Stimulated activated CD8-positive, alpha-beta memory T cell treated with anti-CD3 and anti-CD28 coated beads, Interleukin-4, amount 100 ng/mL, for 48 hours (primary cell): ENCODE results near the gene PKHD1.

Source experiments
- DNase-seq: peaks from one replicate; pipeline ENCODE4 v3.0.0-alpha.2; 2020

Gene PKHD1

DNA sequence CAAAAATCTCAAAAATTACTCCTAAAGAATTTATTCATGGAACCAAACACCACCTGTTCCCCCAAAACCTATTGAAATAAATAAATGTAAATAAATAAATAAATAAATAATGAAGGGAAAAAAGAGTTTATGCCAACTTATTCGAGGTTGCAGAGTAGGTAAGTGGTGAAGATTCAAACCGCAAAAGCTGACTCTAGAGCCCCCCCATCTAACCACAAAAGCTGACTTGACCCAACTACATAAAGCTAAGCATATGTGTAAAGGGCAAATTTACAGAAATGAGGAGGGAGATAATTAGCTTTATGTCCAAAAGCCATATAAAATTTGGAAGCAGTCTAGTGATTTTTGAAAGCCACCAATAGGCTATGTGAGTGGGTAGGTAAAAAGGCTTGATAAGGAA, 486.9 kb downstream of the PKHD1 start:
- no peak for DNase-seq

DNA sequence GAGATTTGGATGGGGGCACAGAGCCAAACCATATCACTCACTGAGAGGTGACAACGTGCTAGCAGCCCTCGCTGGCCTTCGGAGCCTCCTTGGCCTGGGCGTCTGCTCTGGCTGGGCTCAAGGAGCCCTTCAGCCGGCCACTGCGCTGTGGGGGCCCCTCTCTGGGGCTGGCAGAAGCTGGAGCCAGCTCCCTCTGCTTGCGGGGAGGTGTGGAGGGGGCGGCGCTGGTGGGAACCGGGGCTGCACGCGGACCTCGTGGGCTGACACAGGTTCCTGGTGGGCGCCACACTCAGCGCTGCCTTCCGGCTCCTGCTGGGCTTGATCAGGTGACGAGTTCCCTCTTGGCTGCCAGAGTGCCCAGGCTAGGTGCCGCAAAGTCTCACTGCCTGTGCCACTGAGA, 489.2 kb downstream of the PKHD1 start:
- no peak for DNase-seq

- DNase-seq, result no peak
Observed at GRCh38 chr6:51594981-51595380, 492.4 kb downstream of the PKHD1 start.

DNA sequence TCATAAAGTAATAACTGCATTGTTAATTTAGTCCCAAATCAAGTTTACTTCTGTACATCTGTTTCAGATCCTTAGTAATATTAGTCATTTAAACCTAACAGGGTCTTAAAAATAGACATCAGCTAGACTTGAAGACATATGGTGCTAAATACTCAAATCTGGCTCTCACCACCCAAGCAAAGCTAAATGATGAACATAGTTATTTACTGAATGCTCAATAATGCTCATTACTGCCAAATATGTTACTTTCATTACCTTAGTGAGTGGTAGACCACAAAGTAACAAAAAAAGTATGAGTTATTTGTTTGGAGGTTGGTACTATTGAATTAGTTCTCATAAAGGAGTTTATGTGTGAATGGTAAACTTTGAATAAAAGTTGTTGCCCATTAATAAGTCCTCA, 502.1 kb downstream of the PKHD1 start:
- no peak for DNase-seq

DNA sequence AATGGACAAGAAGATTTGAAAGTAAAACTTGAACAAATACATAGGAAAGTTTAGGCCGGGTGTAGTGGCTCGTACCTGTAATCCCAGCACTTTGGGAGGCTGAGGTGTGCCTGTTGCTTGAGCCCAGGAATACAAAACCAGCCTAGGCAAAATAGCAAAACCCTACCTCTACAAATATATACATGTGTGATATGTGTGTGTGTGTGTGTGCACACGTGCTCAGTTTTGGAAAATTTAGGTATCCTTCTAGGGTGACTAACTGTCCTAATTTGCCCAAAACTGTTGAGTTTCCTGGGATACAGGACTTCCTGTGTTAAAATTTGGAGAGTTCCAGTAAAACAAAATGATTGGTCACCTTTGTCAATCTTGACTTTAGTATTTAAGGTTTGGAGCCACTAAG, 503.2 kb downstream of the PKHD1 start:
- DNase-seq, result no peak

DNA sequence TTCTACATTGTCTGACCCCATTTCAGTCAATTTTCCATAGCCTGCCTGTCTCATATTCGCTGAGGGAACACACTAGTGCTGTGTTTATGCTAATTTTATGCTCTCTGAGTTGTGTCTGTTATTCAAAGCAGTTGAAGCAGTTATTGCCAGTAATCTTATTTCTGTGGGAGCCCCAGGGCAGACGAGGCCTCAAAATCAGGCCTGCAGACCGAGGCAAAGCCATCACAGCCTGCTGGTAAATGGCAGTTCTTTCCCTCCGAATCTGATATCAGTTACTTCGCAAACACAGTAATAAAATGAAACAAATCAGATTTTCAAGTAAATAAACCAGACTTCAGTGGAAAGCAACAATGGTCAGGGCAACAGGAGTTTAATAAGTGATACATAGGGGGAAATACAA, 508.4 kb downstream of the PKHD1 start:
- DNase-seq, result no peak

GRCh38 chr6:51578362-51578761, 509.1 kb downstream of the PKHD1 start:
- DNase-seq, result no peak

DNA sequence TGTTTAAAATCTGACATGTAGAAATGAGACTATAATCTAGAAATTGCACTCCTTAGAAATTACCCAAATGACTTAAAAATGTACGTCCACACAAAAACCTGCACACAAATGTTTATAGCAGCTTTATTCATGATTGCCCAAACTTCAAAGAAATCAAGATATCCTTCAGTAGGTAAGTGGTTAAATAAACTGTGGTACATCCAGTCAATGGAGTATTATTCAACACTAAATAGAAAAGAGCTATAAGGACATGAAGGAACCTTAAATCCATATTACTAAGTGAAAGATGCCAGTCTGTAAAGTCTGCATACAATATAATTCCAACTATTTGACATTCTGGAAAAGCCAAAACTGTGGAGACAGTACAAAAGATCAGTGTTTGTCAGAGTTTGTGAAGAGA, 513.4 kb downstream of the PKHD1 start:
- no peak for DNase-seq

DNA sequence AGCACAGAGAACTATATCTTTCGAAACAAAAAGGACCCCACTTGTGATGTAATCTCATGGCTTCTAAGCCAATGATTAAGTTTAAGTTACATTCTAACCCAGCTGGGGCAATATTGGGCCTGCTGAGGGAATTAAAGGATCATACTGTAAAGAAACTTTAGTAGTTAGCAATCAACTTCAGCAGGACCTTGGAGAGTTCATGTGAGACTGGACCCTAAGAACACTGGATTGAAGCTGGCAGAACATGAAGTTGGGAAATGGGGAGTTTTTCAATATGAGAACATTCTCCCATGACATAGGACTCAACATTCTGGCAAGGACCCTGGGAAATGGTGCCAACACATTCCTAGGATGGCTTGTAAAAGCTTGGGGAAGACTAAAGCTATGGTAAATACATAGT, 516.2 kb downstream of the PKHD1 start:
- DNase-seq, result no peak

DNA sequence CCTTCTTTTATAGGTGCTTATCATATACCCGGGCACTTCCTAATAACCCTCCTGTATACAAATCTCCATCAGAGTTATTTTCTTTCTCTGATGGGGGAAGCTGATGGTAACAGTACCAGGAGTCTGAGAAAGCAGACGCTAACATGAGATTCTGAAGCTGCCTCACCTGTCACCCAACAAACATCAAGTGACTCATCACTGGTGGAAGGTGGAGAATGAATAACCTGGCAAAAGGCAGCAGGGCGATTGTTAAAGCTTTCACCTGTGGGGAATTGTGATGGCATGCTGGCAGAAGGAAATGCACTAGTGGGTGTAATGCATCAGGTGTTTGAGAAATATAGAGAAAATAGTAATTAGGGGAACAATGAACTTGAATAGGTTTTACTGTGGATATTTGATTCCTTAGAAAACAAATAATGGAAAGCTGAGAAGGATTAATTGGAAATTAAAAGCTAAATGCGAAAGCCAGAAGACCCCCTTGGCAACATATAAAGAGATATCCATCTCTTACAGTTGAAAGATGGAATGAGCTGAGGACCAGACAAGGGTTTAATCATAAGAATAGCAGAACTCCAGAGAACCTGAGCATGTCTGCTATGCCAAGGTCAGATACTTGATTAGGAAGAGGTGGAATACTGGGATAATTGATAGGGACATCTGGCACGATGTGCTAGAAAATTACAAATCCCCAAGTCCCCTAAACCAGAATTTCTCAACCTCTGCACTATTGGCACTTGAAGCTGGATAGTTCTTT, 517.1 kb downstream of the PKHD1 start:
- no peak for DNase-seq

GRCh38 chr6:51569594-51569993, 517.8 kb downstream of the PKHD1 start:
- DNase-seq, result no peak

- DNase-seq, result no peak
Observed at GRCh38 chr6:51568771-51569170, 518.6 kb downstream of the PKHD1 start.

- DNase-seq, result no peak
Observed at GRCh38 chr6:51565472-51565871, 521.9 kb downstream of the PKHD1 start.
